Measurements from ENCODE around the gene PEX1.

GRCh38 chr7:92557249-92557648 lies 28.9 kb upstream of the PEX1 start:
- TF ChIP-seq HOXB6 (CRISPR knock-in tag; IDR thresholded peaks at IDR 0.05; ENCODE audit: borderline replicate concordance), result no peak
- TF ChIP-seq SMARCA4 (IDR thresholded peaks at IDR 0.05), result no peak
- no peak for TF ChIP-seq ATF7 (IDR thresholded peaks at IDR 0.05)
- no peak for TF ChIP-seq POLR2A (conservative IDR thresholded peaks at IDR 0.05)
- TF ChIP-seq TAF1 (IDR thresholded peaks at IDR 0.05; ENCODE audit: control insufficient read depth, extremely low read depth, insufficient read depth, low read length, severe bottlenecking), result no peak
- no peak for TF ChIP-seq MYC (IDR thresholded peaks at IDR 0.05; ENCODE audit: low read depth, low read length)
- TF ChIP-seq MYC (CRISPR knock-in tag; IDR thresholded peaks at IDR 0.05; ENCODE audit: borderline replicate concordance, low read depth), result no peak
- TF ChIP-seq NFXL1 (CRISPR knock-in tag; IDR thresholded peaks at IDR 0.05), result no peak

Measured in K562 (cell line).